Mammary epithelial cell (primary cell): ENCODE data around the gene PRMT7.

Experiments used
- EZH2 ChIP-seq: IDR thresholded peaks from 2 replicates; pipeline ENCODE4 v1.6.1; 2012; ENCODE audit warnings: low read length, inconsistent platforms, borderline replicate concordance
- TF ChIP-seq, protein P1 (sequence below), 2 donors: IDR thresholded peaks in 1 of 2; conservative IDR thresholded peaks in 1 of 2; 2 replicates each; pipeline ENCODE4 v1.5.1; 2011 to 2012; ENCODE audit warnings: inconsistent platforms in 2 of 2, low read length in 2 of 2, mild to moderate bottlenecking in 2 of 2, control low read depth in 1 of 2, low read depth in 1 of 2; ENCODE audit not compliant: insufficient read depth in 1 of 2; ENCODE audit errors: extremely low read depth in 1 of 2

- TF ChIP-seq, protein P1, sequence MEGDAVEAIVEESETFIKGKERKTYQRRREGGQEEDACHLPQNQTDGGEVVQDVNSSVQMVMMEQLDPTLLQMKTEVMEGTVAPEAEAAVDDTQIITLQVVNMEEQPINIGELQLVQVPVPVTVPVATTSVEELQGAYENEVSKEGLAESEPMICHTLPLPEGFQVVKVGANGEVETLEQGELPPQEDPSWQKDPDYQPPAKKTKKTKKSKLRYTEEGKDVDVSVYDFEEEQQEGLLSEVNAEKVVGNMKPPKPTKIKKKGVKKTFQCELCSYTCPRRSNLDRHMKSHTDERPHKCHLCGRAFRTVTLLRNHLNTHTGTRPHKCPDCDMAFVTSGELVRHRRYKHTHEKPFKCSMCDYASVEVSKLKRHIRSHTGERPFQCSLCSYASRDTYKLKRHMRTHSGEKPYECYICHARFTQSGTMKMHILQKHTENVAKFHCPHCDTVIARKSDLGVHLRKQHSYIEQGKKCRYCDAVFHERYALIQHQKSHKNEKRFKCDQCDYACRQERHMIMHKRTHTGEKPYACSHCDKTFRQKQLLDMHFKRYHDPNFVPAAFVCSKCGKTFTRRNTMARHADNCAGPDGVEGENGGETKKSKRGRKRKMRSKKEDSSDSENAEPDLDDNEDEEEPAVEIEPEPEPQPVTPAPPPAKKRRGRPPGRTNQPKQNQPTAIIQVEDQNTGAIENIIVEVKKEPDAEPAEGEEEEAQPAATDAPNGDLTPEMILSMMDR (conservative IDR thresholded peaks at IDR 0.05 in 1 of 2, IDR thresholded peaks at IDR 0.05 in 1 of 2; ENCODE audit: extremely low read depth in 1 of 2, insufficient read depth in 1 of 2, low read depth in 1 of 2, low read length in 2 of 2): no peak
- TF ChIP-seq EZH2: no peak
Observed at GRCh38 chr16:68349838-68350410, 39.1 kb downstream of the PRMT7 start.
